ENCODE results near the gene PPM1M.

PPM1M gene

DNA sequence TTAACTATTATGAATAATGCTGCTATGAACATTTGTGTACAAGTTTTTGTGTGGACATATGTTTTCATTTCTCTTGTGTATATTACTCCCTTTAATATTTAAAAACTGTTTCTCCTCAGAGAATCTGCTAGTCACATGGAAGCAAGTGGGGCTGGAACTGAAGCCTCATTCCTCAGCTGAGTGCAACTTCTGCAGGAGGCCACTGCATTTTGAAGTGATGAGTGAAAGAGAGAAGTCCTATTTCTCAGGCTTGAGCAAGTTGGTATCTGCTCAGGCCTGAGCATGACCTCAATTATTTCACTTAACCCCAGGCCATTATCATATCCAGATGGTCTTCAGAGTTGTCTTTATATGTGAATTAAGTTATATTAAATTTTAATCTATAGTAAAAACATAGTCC is 31.7 kb upstream of the PPM1M start:
- peaks cover 19% of the 10 kb centered on the region for H3K4me1 Mint-ChIP-seq
- TF ChIP-seq, protein P1, sequence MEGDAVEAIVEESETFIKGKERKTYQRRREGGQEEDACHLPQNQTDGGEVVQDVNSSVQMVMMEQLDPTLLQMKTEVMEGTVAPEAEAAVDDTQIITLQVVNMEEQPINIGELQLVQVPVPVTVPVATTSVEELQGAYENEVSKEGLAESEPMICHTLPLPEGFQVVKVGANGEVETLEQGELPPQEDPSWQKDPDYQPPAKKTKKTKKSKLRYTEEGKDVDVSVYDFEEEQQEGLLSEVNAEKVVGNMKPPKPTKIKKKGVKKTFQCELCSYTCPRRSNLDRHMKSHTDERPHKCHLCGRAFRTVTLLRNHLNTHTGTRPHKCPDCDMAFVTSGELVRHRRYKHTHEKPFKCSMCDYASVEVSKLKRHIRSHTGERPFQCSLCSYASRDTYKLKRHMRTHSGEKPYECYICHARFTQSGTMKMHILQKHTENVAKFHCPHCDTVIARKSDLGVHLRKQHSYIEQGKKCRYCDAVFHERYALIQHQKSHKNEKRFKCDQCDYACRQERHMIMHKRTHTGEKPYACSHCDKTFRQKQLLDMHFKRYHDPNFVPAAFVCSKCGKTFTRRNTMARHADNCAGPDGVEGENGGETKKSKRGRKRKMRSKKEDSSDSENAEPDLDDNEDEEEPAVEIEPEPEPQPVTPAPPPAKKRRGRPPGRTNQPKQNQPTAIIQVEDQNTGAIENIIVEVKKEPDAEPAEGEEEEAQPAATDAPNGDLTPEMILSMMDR (IDR thresholded peaks at IDR 0.05) = no peak
- DNase-seq = no peak
- no peaks in the 10 kb centered on the region for H3K9me3 Mint-ChIP-seq
- peaks cover 65% of the 10 kb centered on the region for H3K36me3 Mint-ChIP-seq (ENCODE audit: low read depth)
- peaks cover 2% of the 10 kb centered on the region for H3K27me3 Mint-ChIP-seq (ENCODE audit: low read depth, poor library complexity)
- H3K27ac Mint-ChIP-seq = no peak overlapping the region
- H3K4me3 Mint-ChIP-seq = no peak overlapping the region

DNA sequence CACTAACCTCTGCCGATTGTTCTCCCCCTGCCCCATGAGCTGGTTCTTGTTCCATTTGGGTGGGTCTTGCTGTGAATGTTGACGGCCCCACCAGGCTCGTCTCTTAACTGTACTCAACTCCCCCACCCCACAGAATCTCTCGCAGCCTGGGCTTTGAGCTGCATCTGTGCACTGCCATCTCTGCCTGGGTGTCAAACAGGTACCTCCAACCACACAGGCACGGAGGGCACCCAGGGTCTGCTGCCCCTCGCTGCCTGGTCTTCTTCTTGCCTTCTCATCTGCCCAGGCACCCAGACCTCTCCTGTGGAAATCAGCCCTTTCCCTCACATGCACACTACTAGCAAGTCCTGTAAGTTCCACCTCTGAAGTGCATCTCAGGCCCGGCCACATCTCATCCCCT is 30.2 kb upstream of the PPM1M start:
- Mint-ChIP-seq H3K4me3 (no peak overlapping the region), H3K36me3 (ENCODE audit: low read depth) (peaks cover 51% of the 10 kb centered on the region), H3K4me1 (peaks cover 27% of the 10 kb centered on the region), H3K27me3 (ENCODE audit: low read depth, poor library complexity) (peaks cover 2% of the 10 kb centered on the region), H3K27ac (peak overlapping the region; percentile 37), H3K9me3 (no peaks in the 10 kb centered on the region)
- TF ChIP-seq, protein P1 (IDR thresholded peaks at IDR 0.05) = no peak
- DNase-seq = no peak

DNA sequence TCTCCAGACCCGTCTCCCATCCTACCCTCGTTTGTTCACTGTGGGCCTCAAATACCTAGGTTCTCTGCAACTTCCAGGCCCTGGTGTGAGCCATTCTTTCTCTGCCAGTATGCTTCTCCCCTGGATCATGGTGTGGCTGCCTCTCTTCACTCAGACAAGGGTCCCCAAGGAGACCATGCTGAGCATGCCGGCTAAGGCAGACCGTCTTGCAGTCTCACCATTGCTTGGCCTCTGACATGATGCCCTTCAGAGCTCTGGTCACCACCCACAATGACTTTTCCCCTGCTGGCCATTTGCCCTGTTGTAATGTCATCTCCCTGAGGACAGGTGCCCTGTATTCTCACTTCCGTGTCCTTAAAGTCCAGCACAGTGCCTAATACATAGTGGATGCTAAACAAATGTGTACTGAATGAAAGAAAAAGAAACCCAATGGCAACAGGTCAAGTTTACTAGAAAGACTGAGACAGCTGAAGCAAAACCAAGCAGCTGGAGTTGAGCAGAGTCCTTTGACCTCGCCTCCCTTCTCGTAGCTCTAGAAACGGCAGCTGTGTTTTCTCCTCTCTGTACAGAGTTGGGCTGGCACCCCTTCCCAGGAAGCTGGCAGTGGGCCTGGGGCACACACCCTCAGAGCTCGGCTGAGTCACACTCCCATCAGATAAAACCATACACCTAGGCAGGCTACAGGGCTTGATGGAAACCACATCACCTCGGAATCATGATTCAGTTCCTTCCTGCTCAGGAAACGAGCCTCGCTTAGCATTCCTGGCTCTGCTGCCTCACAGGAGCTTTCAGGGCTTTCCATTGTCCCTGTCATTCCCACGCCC is 28.8 kb upstream of the PPM1M start:
- TF ChIP-seq, protein P1 (IDR thresholded peaks at IDR 0.05) = no peak
- no peak for DNase-seq
- Mint-ChIP-seq H3K27me3 (ENCODE audit: low read depth, poor library complexity) (peaks cover 2% of the 10 kb centered on the region), H3K4me1 (peaks cover 31% of the 10 kb centered on the region), H3K27ac (peak overlapping the region; percentile 52), H3K9me3 (no peaks in the 10 kb centered on the region), H3K4me3 (no peak overlapping the region), H3K36me3 (ENCODE audit: low read depth) (peaks cover 40% of the 10 kb centered on the region)

DNA sequence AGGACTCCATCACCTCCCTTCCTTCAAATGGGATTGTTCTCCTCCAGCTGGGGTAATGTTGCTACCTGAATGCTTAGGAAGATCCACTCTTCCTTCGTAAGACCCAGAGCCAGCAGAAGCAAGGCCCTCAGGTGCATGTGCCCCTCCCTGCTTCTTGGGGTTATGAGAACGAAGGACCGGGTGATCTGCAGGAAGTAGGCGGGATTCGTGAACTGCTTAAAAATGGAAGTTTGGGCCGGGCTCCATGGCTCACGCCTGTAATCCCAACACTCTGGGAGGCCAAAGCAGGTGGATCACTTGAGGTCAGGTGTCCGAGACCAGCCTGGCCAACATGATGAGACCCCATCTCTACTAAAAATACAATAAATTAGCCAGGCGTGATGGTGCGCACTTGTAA is 28.2 kb upstream of the PPM1M start:
- TF ChIP-seq, protein P1 (IDR thresholded peaks at IDR 0.05) = no peak
- H3K27ac Mint-ChIP-seq = no peak overlapping the region
- no peaks in the 10 kb centered on the region for H3K27me3 Mint-ChIP-seq (ENCODE audit: low read depth, poor library complexity)
- no peak overlapping the region for H3K4me3 Mint-ChIP-seq
- no peaks in the 10 kb centered on the region for H3K9me3 Mint-ChIP-seq
- H3K36me3 Mint-ChIP-seq (ENCODE audit: low read depth) = peaks cover 34% of the 10 kb centered on the region
- no peak for DNase-seq
- peaks cover 31% of the 10 kb centered on the region for H3K4me1 Mint-ChIP-seq

DNA sequence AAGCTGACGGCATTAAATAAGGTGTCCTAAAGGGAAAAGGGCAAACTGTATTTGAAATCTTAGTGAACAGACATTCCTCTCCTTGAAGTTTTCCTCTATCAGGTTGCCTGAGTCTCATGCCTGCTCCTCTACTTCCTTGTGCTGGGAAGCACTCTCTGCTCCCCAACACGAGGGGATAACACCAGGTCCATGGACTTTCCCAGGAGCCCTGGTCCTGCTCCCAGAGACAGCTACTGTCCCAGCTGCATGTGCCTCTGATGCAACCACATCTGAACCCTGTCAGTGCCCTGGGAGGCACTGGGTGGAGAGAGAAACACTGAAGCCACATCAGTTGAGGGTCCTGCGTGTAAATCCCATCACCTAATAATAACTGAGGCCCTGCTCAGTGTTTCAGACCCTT is 27.5 kb upstream of the PPM1M start:
- DNase-seq = no peak
- H3K4me1 Mint-ChIP-seq = peaks cover 31% of the 10 kb centered on the region
- peaks cover 2% of the 10 kb centered on the region for H3K27me3 Mint-ChIP-seq (ENCODE audit: low read depth, poor library complexity)
- H3K36me3 Mint-ChIP-seq (ENCODE audit: low read depth) = peaks cover 28% of the 10 kb centered on the region
- no peak overlapping the region for H3K27ac Mint-ChIP-seq
- H3K4me3 Mint-ChIP-seq = no peak overlapping the region
- no peaks in the 10 kb centered on the region for H3K9me3 Mint-ChIP-seq
- TF ChIP-seq, protein P1 (IDR thresholded peaks at IDR 0.05) = no peak

DNA sequence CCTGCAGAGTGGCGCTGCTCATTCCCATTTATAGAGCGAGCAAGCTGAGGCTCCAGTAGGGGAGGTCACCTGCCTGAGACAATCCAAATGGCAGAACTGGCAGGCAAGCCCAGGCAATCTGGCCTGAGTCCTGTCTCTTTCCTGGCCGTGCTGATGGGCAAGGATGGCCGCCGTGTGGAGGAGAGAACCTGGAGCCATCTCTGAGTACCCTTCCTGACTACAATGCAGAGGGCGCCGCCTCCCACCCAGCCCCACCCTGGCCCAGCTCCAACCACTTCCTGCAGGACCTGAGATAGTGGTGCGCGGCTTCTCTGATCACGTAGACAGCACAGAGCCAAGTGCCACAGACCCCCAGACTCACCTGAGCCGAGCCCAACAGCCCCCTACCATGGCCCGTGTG is 27.1 kb upstream of the PPM1M start:
- Mint-ChIP-seq H3K9me3 (no peaks in the 10 kb centered on the region), H3K36me3 (ENCODE audit: low read depth) (peaks cover 24% of the 10 kb centered on the region), H3K27me3 (ENCODE audit: low read depth, poor library complexity) (peaks cover 3% of the 10 kb centered on the region), H3K4me3 (no peak overlapping the region), H3K4me1 (peaks cover 31% of the 10 kb centered on the region), H3K27ac (no peak overlapping the region)
- no peak for DNase-seq
- TF ChIP-seq, protein P1 (IDR thresholded peaks at IDR 0.05) = no peak
